Activated CD8-positive, alpha-beta T cell treated with anti-CD3 and anti-CD28 coated beads for 36 hours (primary cell): ENCODE data around the gene SYNJ1. TPM values are rescaled to one million over a fixed set of nuclear protein-coding genes. Genes with fewer than 3 reads are reported as not detected.

Experiments used
- ATAC-seq: fragments of 200-7000 bp; cut with Tn5 transposase; one replicate; pipeline ENCODE4 v1.10.0; 2021; ENCODE audit warnings: mild to moderate bottlenecking, moderate library complexity
- CTCF ChIA-PET: fragments of 350-600 bp; sonication (Branson Sonifier 250); formaldehyde crosslinking; loops from one replicate; lab custom pipeline; 2021; ENCODE audit warnings: antibody characterized with exemption; lab: Charles Lee
- POLR2A ChIA-PET: fragments of 350-600 bp; sonication (Branson Sonifier 250); formaldehyde crosslinking; loops from one replicate; lab custom pipeline; 2021; ENCODE audit warnings: antibody characterized with exemption; lab: Charles Lee
- DNase-seq: peaks from one replicate; pipeline ENCODE4 v3.0.0-alpha.2; 2020
- H3K27ac Mint-ChIP-seq: one replicate; pipeline ENCODE4 v1.8.0; 2021; ENCODE audit warnings: mild to moderate bottlenecking, mixed read lengths
- H3K27me3 Mint-ChIP-seq: one replicate; pipeline ENCODE4 v1.8.0; 2021; ENCODE audit warnings: mixed read lengths
- H3K36me3 Mint-ChIP-seq: one replicate; pipeline ENCODE4 v1.8.0; 2021; ENCODE audit warnings: low read depth, mixed read lengths
- H3K4me1 Mint-ChIP-seq: one replicate; pipeline ENCODE4 v1.8.0; 2021; ENCODE audit warnings: low read depth, mixed read lengths
- H3K4me3 Mint-ChIP-seq: one replicate; pipeline ENCODE4 v1.8.0; 2021; ENCODE audit warnings: mild to moderate bottlenecking, moderate library complexity, mixed read lengths
- H3K9me3 Mint-ChIP-seq: one replicate; pipeline ENCODE4 v1.8.0; 2021; ENCODE audit warnings: mixed read lengths
- CTCF ChIP-seq: fragments of 200-600 bp; IDR thresholded peaks from one replicate; pipeline ENCODE4 v1.8.0; 2022; ENCODE audit warnings: antibody characterized with exemption, mild to moderate bottlenecking
- intact Hi-C: fragments of 100-400 bp; cut with micrococcal nuclease; formaldehyde crosslinking; loops from one replicate; pipeline ENCODE4 v1.10.0; 2022
- total RNA-seq, 2 experiments: library from RNA; stranded (reverse); gene quantifications; one replicate each; pipeline ENCODE4 v1.2.3, GENCODE V29; 2021

SYNJ1 gene
- total RNA-seq, 2 experiments from 2014 or later, result 8.7 to 10.9 TPM

- ChIA-PET CTCF (interaction anchor here (1.4 to 1.8 kb wide), 2 partner anchors 15 to 70 kb away, joined by 3 to 6 read pairs; partner anchors contain the start of gene PAXBP1), POLR2A (interaction anchor here (0.8 to 3.0 kb wide), 2 partner anchors 15 to 17 kb away, joined by 3 to 14 read pairs; partner anchors contain the start of gene PAXBP1)
- Mint-ChIP-seq H3K4me1 (peaks cover 20% of the 10 kb centered on the region), H3K36me3 (peaks cover 61% of the 10 kb centered on the region), H3K27ac (no peak overlapping the region), H3K9me3 (no peaks in the 10 kb centered on the region), H3K4me3 (no peak overlapping the region), H3K27me3 (no peaks in the 10 kb centered on the region)
- no peak for TF ChIP-seq CTCF
- intact Hi-C loops, result no loop called here
- ATAC-seq, result no peak
- DNase-seq, result no peak
These were observed 28.3 kb upstream of the SYNJ1 start for GRCh38 chr21:32756096-32756495.

- ChIA-PET CTCF (interaction anchor here (1.0 kb wide), 1 partner anchor 40 kb away, joined by 3 read pairs; no protein-coding TSS in a partner anchor), POLR2A (interaction anchor here (0.7 to 1.1 kb wide), 2 partner anchors 17 kb away, joined by 3 read pairs; partner anchors contain the start of gene PAXBP1)
- no peaks in the 10 kb centered on the region for H3K27me3 Mint-ChIP-seq
- DNase-seq (no peak), ATAC-seq (no peak)
- H3K9me3 Mint-ChIP-seq, result no peaks in the 10 kb centered on the region
- TF ChIP-seq CTCF, result no peak
- H3K27ac Mint-ChIP-seq, result no peak overlapping the region
- H3K4me1 Mint-ChIP-seq, result peaks cover 36% of the 10 kb centered on the region
- peaks cover 58% of the 10 kb centered on the region for H3K36me3 Mint-ChIP-seq
- intact Hi-C loops, result no loop called here
- H3K4me3 Mint-ChIP-seq, result no peak overlapping the region
These were observed 26.2 kb upstream of the SYNJ1 start for GRCh38 chr21:32753818-32754585.

- ATAC-seq, result no peak
- POLR2A ChIA-PET, result interaction anchor here (1.7 kb wide), 1 partner anchor 21 kb away, joined by 5 read pairs; the partner anchor contains the start of gene PAXBP1
- intact Hi-C loops, result no loop called here
- H3K27ac Mint-ChIP-seq, result peak overlapping the region; percentile 61
- peaks cover 76% of the 10 kb centered on the region for H3K36me3 Mint-ChIP-seq
- no peaks in the 10 kb centered on the region for H3K9me3 Mint-ChIP-seq
- DNase-seq, result no peak
- no peaks in the 10 kb centered on the region for H3K27me3 Mint-ChIP-seq
- H3K4me1 Mint-ChIP-seq, result peaks cover 55% of the 10 kb centered on the region
- CTCF ChIA-PET, result interaction anchor here (0.7 kb wide), 1 partner anchor 20 kb away, joined by 3 read pairs; no protein-coding TSS in a partner anchor
- H3K4me3 Mint-ChIP-seq, result no peak overlapping the region
- TF ChIP-seq CTCF, result no peak
These were observed 22.6 kb upstream of the SYNJ1 start for GRCh38 chr21:32750405-32750804.

- Mint-ChIP-seq H3K9me3 (no peaks in the 10 kb centered on the region), H3K4me3 (no peak overlapping the region), H3K27me3 (no peaks in the 10 kb centered on the region), H3K4me1 (peaks cover 55% of the 10 kb centered on the region), H3K27ac (no peak overlapping the region), H3K36me3 (peaks cover 75% of the 10 kb centered on the region)
- no peak for DNase-seq
- TF ChIP-seq CTCF, result no peak
- ChIA-PET POLR2A (no interaction called here), CTCF (no interaction called here)
- ATAC-seq, result no peak
- intact Hi-C loops, result no loop called here
These were observed 21.8 kb upstream of the SYNJ1 start for GRCh38 chr21:32749662-32750061.

- intact Hi-C loops, result no loop called here
- H3K4me1 Mint-ChIP-seq, result peaks cover 49% of the 10 kb centered on the region
- POLR2A ChIA-PET, result interaction anchor here (0.6 to 2.9 kb wide), 6 partner anchors 9 to 23 kb away, joined by 3 to 16 read pairs (median 4); partner anchors contain the start of gene PAXBP1
These were observed 20.7 kb upstream of the SYNJ1 start for GRCh38 chr21:32748529-32748928.

More at GRCh38 chr21:32748529-32748928, 20.7 kb upstream of the SYNJ1 start:
- no peak overlapping the region for H3K27ac Mint-ChIP-seq
- H3K9me3 Mint-ChIP-seq, result no peaks in the 10 kb centered on the region
- no peak for DNase-seq
- CTCF ChIA-PET, result interaction anchor here (0.7 kb wide), 1 partner anchor 325 kb away, joined by 3 read pairs; no protein-coding TSS in a partner anchor
- no peak for ATAC-seq
- peaks cover 72% of the 10 kb centered on the region for H3K36me3 Mint-ChIP-seq
- no peak overlapping the region for H3K4me3 Mint-ChIP-seq
- no peaks in the 10 kb centered on the region for H3K27me3 Mint-ChIP-seq
- TF ChIP-seq CTCF, result no peak
